A549 (cell line): Measurements from ENCODE around the gene GLIS1. TPM values are rescaled to one million over a fixed set of nuclear protein-coding genes. Genes with fewer than 3 reads are reported as not detected.

ENCODE experiments used
- ATAC-seq, 2 experiments: fragments of 200-7000 bp in 1 of 2; fragments of >200 bp in 1 of 2; cut with Nextera tagmentation in 1 of 2; cut with Tn5 transposase in 1 of 2; 3 replicates each; pipeline versions ENCODE4 v1.8.0 to v1.9.1; 2018 to 2020; ENCODE audit warnings: mild to moderate bottlenecking in 1 of 2, moderate library complexity in 1 of 2
- CTCF ChIA-PET: fragments of 300-600 bp; sonication (Branson Sonifier 250); formaldehyde crosslinking; extraction: SDS; loops from one replicate; lab custom pipeline; 2021; ENCODE audit warnings: antibody characterized with exemption, inconsistent platforms; lab: Yijun Ruan, JAX
- POLR2A ChIA-PET: fragments of 350-600 bp; formaldehyde crosslinking; extraction: SDS; loops from one replicate; lab custom pipeline; 2021; ENCODE audit warnings: antibody characterized with exemption, inconsistent platforms; lab: Yijun Ruan, JAX
- DNase-seq, 2 experiments: peaks; one replicate each; pipeline versions ENCODE4 v3.0.0 to v3.0.0-alpha.2; 2011 to 2016; ENCODE audit warnings: low read depth in 1 of 2, low spot score in 1 of 2
- FAIRE-seq: peaks from 2 replicates; lab custom pipeline; 2011; peaks lifted over from hg19 to GRCh38; lab: Jason Lieb, UNC
- H3K27ac ChIP-seq, 2 experiments: fragments of >200 bp; sonication (Bioruptor Twin); formaldehyde crosslinking; 3 replicates each; pipeline ENCODE4 v1.5.1; 2016 to 2017
- H3K4me1 ChIP-seq: fragments of >200 bp; sonication (Bioruptor Twin); formaldehyde crosslinking; 3 replicates; pipeline ENCODE4 v1.6.1; 2016
- H3K4me2 ChIP-seq: fragments of >200 bp; sonication (Bioruptor Twin); formaldehyde crosslinking; 3 replicates; pipeline ENCODE4 v1.6.1; 2016
- H3K4me3 ChIP-seq: fragments of >200 bp; sonication (Bioruptor Twin); formaldehyde crosslinking; 3 replicates; pipeline ENCODE4 v1.5.1; 2016
- H3K9me3 ChIP-seq: fragments of >200 bp; sonication (Bioruptor Twin); formaldehyde crosslinking; 3 replicates; pipeline ENCODE4 v1.6.1; 2016
- BHLHE40 ChIP-seq: IDR thresholded peaks from 2 replicates; pipeline ENCODE4 v1.6.1; 2012; ENCODE audit warnings: low read depth, low read length, inconsistent platforms
- CBX2 ChIP-seq: fragments of 200-600 bp; sonication (generic); IDR thresholded peaks from 2 replicates; pipeline ENCODE4 v1.6.1; 2016; ENCODE audit warnings: low read depth, mild to moderate bottlenecking, borderline replicate concordance
- CHD2 ChIP-seq: fragments of 150-350 bp; IDR thresholded peaks from 2 replicates; pipeline ENCODE4 v1.6.1; 2014; ENCODE audit warnings: low read length; ENCODE audit not compliant: partially characterized antibody
- EHMT2 ChIP-seq: fragments of 200-600 bp; sonication (generic); IDR thresholded peaks from 2 replicates; pipeline ENCODE4 v1.6.1; 2016; ENCODE audit warnings: antibody characterized with exemption, low read depth, mild to moderate bottlenecking, moderate library complexity
- EP300 ChIP-seq, 2 experiments: fragments of >200 bp; sonication (Bioruptor Twin); formaldehyde crosslinking; IDR thresholded peaks; 2 replicates in 1 of 2; 3 replicates in 1 of 2; pipeline ENCODE4 v1.6.1; 2016 to 2017
- GATA3 ChIP-seq: IDR thresholded peaks from 2 replicates; pipeline ENCODE4 v1.6.1; 2012; ENCODE audit warnings: borderline replicate concordance
- HDAC2 ChIP-seq: fragments of 200-600 bp; sonication (generic); IDR thresholded peaks from 2 replicates; pipeline ENCODE4 v1.6.1; 2016
- HEYL ChIP-seq: fragments of 250-450 bp; sonication (Bioruptor Pico); IDR thresholded peaks from 2 replicates; pipeline ENCODE4 v1.8.0; 2021; ENCODE audit warnings: mild to moderate bottlenecking, moderate library complexity
- HOXA7 ChIP-seq: fragments of 250-450 bp; sonication (Bioruptor Pico); IDR thresholded peaks from 2 replicates; pipeline ENCODE4 v1.5.0; 2020; ENCODE audit warnings: mild to moderate bottlenecking, moderate library complexity
- HOXB13 ChIP-seq: fragments of 250-450 bp; sonication (Bioruptor Pico); IDR thresholded peaks from 2 replicates; pipeline ENCODE4 v1.5.0; 2020; ENCODE audit warnings: low read depth, mild to moderate bottlenecking, moderate library complexity
- HOXB5 ChIP-seq: fragments of 250-450 bp; sonication (Bioruptor Pico); IDR thresholded peaks from 2 replicates; pipeline ENCODE4 v1.5.0; 2020; ENCODE audit warnings: mild to moderate bottlenecking, moderate library complexity
- JUN ChIP-seq, 2 experiments: fragments of >200 bp; sonication (Bioruptor Twin); formaldehyde crosslinking; IDR thresholded peaks; 2 replicates in 1 of 2; 3 replicates in 1 of 2; pipeline ENCODE4 v1.6.1; 2016 to 2017
- KDM1A ChIP-seq: fragments of 200-600 bp; sonication (generic); IDR thresholded peaks from 2 replicates; pipeline ENCODE4 v1.6.1; 2016; ENCODE audit warnings: low read depth, mild to moderate bottlenecking
- KDM5A ChIP-seq: fragments of 200-600 bp; sonication (generic); IDR thresholded peaks from 2 replicates; pipeline ENCODE4 v1.6.1; 2016; ENCODE audit warnings: antibody characterized with exemption, mild to moderate bottlenecking
- MYC ChIP-seq: IDR thresholded peaks from 2 replicates; pipeline ENCODE4 v1.6.1; 2012; ENCODE audit warnings: mild to moderate bottlenecking, inconsistent platforms, low read length, improper control_type of control experiment, borderline replicate concordance
- NFE2L2 ChIP-seq: fragments of 150-350 bp; conservative IDR thresholded peaks from 2 replicates; pipeline ENCODE4 v1.6.1; 2014; ENCODE audit warnings: low read length
- PBX3 ChIP-seq: IDR thresholded peaks from 2 replicates; pipeline ENCODE4 v1.6.1; 2012
- RAD21 ChIP-seq, 2 experiments: fragments of >200 bp in 1 of 2; sonication (Bioruptor Twin) in 1 of 2; formaldehyde crosslinking in 1 of 2; IDR thresholded peaks in 1 of 2; conservative IDR thresholded peaks in 1 of 2; 2 replicates in 1 of 2; 3 replicates in 1 of 2; pipeline ENCODE4 v1.6.1; 2012 to 2018; ENCODE audit warnings: inconsistent platforms in 1 of 2
- RFX5 ChIP-seq: fragments of 450-650 bp; IDR thresholded peaks from 2 replicates; pipeline ENCODE4 v1.7.1; 2014; ENCODE audit warnings: antibody characterized with exemption, mild to moderate bottlenecking, moderate library complexity
- TP53 ChIP-seq: fragments of 250-450 bp; sonication (Bioruptor Pico); IDR thresholded peaks from 2 replicates; pipeline ENCODE4 v1.5.0; 2021; ENCODE audit warnings: mild to moderate bottlenecking, moderate library complexity
- ZFP36 ChIP-seq: fragments of 450-650 bp; IDR thresholded peaks from 2 replicates; pipeline ENCODE4 v1.6.1; 2014; ENCODE audit warnings: borderline replicate concordance; ENCODE audit not compliant: partially characterized antibody
- ZNF302 ChIP-seq: fragments of 250-450 bp; sonication (Bioruptor Pico); IDR thresholded peaks from 2 replicates; pipeline ENCODE4 v1.9.0; 2021; ENCODE audit warnings: inconsistent platforms, mild to moderate bottlenecking, moderate library complexity
- ZSCAN20 ChIP-seq: fragments of 250-450 bp; sonication (Bioruptor Pico); IDR thresholded peaks from 2 replicates; pipeline ENCODE4 v1.8.0; 2022; ENCODE audit warnings: mild to moderate bottlenecking, moderate library complexity
- WGBS: methylation state at CpG from one replicate; pipeline ENCODE4 v1.1.6; 2017; ENCODE audit errors: missing lambda C conversion rate; 5-methylcytosine and 5-hydroxymethylcytosine counted together
- polyA plus RNA-seq, 4 experiments: library from polyadenylated mRNA; depleted of rRNA in 3 of 4; stranded (reverse); fragments of >200 nt; fragmentation: RNase III in 1 of 4; extraction: RNeasy Plus Mini Kit Qiagen cat#74134 plus additional on column Dnase treatment in 1 of 4; gene quantifications; 2 replicates in 3 of 4; 3 replicates in 1 of 4; pipeline ENCODE4 v1.2.3, GENCODE V29; 2011 to 2017
- TF ChIP-seq, protein P1 (sequence below): fragments of 250-450 bp; sonication (Bioruptor Pico); IDR thresholded peaks from 2 replicates; pipeline ENCODE4 v1.5.0; 2021; ENCODE audit warnings: mild to moderate bottlenecking, moderate library complexity, borderline replicate concordance
- TF ChIP-seq, protein P2 (sequence below): fragments of 200-600 bp; sonication (generic); IDR thresholded peaks from 2 replicates; pipeline ENCODE4 v1.6.1; 2016; ENCODE audit warnings: antibody characterized with exemption, mild to moderate bottlenecking, moderate library complexity
- TF ChIP-seq, protein P3 (sequence below): IDR thresholded peaks from 2 replicates; pipeline ENCODE4 v1.6.1; 2012
- TF ChIP-seq, protein P4 (sequence below): fragments of >200 bp; sonication (Bioruptor Twin); formaldehyde crosslinking; IDR thresholded peaks from 3 replicates; pipeline ENCODE4 v1.6.1; 2016

The GLIS1 gene
- polyA plus RNA-seq, 2 of the 4 experiments (the other 2 are of a cell fraction) = 0.04 TPM; not detected in 1

GRCh38 chr1:53520481-53520880 is 218.5 kb downstream of the GLIS1 start:
- Histone ChIP-seq H3K4me1 (no peaks in the 10 kb centered on the region), H3K27ac (no peak overlapping the region), H3K4me3 (no peak overlapping the region), H3K9me3 (no peaks in the 10 kb centered on the region), H3K4me2 (no peak overlapping the region)
- ATAC-seq (no peak), DNase-seq (no peak), FAIRE-seq (no peak)
- TF ChIP-seq JUN (IDR thresholded peaks at IDR 0.05) (no peak), HOXA7 (CRISPR knock-in tag) (no peak), EHMT2 (no peak), PBX3 (no peak), EP300 (IDR thresholded peaks at IDR 0.05) (no peak), GATA3 (no peak), CHD2 (no peak), BHLHE40 (no peak)
- TF ChIP-seq, protein P1, sequence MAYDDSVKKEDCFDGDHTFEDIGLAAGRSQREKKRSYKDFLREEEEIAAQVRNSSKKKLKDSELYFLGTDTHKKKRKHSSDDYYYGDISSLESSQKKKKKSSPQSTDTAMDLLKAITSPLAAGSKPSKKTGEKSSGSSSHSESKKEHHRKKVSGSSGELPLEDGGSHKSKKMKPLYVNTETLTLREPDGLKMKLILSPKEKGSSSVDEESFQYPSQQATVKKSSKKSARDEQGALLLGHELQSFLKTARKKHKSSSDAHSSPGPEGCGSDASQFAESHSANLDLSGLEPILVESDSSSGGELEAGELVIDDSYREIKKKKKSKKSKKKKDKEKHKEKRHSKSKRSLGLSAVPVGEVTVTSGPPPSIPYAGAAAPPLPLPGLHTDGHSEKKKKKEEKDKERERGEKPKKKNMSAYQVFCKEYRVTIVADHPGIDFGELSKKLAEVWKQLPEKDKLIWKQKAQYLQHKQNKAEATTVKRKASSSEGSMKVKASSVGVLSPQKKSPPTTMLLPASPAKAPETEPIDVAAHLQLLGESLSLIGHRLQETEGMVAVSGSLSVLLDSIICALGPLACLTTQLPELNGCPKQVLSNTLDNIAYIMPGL (CRISPR knock-in tag) = no peak
- 68% methylated on average over 9 of the region's 13 CpGs for WGBS
- ChIA-PET POLR2A (no interaction called here), CTCF (interaction anchor here (1.2 to 1.5 kb wide), 2 partner anchors 10 to 92 kb away, joined by 3 to 4 read pairs; no protein-coding TSS in a partner anchor)

- no peak for ATAC-seq
Observed at GRCh38 chr1:53519421-53519820, 219.5 kb downstream of the GLIS1 start.

DNA sequence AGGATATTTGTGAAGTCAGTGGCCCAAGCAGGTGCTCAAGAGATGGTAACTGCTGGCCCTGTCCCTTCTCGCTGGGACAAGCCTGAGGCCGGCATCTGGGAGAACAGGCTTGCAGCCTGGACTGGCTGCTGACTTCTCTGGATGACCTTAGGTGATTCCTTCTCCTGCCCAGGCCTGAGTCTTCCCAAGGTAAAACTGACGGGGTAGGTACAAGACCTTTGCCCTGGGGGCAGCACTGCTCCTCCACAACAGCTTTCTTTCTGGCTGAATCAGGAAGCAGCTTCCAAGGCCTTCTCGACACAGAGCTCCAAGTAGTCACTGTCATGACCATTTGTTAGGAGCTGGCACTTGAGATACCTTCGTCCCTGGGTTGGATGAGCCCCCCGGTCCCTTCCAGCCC is 220.2 kb downstream of the GLIS1 start:
- CTCF ChIA-PET = interaction anchor here (1.2 kb wide), 1 partner anchor 9 kb away, joined by 4 read pairs; no protein-coding TSS in a partner anchor
- Histone ChIP-seq H3K4me2 (no peak overlapping the region), H3K4me3 (no peak overlapping the region), H3K27ac (no peak overlapping the region), H3K9me3 (no peaks in the 10 kb centered on the region), H3K4me1 (no peaks in the 10 kb centered on the region)
- no peak for DNase-seq
- ATAC-seq = no peak
- FAIRE-seq = no peak
- POLR2A ChIA-PET = no interaction called here
- 88% methylated on average over 5 of the region's 6 CpGs for WGBS
- TF ChIP-seq, protein P2, sequence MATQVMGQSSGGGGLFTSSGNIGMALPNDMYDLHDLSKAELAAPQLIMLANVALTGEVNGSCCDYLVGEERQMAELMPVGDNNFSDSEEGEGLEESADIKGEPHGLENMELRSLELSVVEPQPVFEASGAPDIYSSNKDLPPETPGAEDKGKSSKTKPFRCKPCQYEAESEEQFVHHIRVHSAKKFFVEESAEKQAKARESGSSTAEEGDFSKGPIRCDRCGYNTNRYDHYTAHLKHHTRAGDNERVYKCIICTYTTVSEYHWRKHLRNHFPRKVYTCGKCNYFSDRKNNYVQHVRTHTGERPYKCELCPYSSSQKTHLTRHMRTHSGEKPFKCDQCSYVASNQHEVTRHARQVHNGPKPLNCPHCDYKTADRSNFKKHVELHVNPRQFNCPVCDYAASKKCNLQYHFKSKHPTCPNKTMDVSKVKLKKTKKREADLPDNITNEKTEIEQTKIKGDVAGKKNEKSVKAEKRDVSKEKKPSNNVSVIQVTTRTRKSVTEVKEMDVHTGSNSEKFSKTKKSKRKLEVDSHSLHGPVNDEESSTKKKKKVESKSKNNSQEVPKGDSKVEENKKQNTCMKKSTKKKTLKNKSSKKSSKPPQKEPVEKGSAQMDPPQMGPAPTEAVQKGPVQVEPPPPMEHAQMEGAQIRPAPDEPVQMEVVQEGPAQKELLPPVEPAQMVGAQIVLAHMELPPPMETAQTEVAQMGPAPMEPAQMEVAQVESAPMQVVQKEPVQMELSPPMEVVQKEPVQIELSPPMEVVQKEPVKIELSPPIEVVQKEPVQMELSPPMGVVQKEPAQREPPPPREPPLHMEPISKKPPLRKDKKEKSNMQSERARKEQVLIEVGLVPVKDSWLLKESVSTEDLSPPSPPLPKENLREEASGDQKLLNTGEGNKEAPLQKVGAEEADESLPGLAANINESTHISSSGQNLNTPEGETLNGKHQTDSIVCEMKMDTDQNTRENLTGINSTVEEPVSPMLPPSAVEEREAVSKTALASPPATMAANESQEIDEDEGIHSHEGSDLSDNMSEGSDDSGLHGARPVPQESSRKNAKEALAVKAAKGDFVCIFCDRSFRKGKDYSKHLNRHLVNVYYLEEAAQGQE = no peak
- TF ChIP-seq HOXB5 (no peak), HEYL (CRISPR knock-in tag) (no peak), ZSCAN20 (CRISPR knock-in tag) (no peak), HOXB13 (CRISPR knock-in tag) (no peak), RFX5 (no peak), NFE2L2 (no peak), ZNF302 (CRISPR knock-in tag) (no peak), RAD21 (conservative IDR thresholded peaks at IDR 0.05 in 1 of 2, IDR thresholded peaks at IDR 0.05 in 1 of 2) (no peak)
- TF ChIP-seq, protein P3, sequence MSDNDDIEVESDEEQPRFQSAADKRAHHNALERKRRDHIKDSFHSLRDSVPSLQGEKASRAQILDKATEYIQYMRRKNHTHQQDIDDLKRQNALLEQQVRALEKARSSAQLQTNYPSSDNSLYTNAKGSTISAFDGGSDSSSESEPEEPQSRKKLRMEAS = no peak
- TF ChIP-seq, protein P1 (CRISPR knock-in tag) = no peak

More at GRCh38 chr1:53519421-53519820, 219.5 kb downstream of the GLIS1 start:
- Histone ChIP-seq H3K27ac (no peak overlapping the region), H3K9me3 (no peaks in the 10 kb centered on the region)
- WGBS = 72% methylated on average over 6 of the region's 8 CpGs
- POLR2A ChIA-PET = no interaction called here
- no peak for TF ChIP-seq EHMT2
- TF ChIP-seq CBX2 = no peak
- no peak for TF ChIP-seq EP300 (IDR thresholded peaks at IDR 0.05)
- no peak for TF ChIP-seq KDM1A
- TF ChIP-seq, protein P4, sequence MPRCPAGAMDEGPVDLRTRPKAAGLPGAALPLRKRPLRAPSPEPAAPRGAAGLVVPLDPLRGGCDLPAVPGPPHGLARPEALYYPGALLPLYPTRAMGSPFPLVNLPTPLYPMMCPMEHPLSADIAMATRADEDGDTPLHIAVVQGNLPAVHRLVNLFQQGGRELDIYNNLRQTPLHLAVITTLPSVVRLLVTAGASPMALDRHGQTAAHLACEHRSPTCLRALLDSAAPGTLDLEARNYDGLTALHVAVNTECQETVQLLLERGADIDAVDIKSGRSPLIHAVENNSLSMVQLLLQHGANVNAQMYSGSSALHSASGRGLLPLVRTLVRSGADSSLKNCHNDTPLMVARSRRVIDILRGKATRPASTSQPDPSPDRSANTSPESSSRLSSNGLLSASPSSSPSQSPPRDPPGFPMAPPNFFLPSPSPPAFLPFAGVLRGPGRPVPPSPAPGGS = no peak
- TF ChIP-seq RAD21 (conservative IDR thresholded peaks at IDR 0.05 in 1 of 2, IDR thresholded peaks at IDR 0.05 in 1 of 2) = no peak
- TF ChIP-seq TP53 (CRISPR knock-in tag) = no peak
- no peak for TF ChIP-seq CHD2
- TF ChIP-seq KDM5A = no peak
- no peak for TF ChIP-seq ZSCAN20 (CRISPR knock-in tag)
- no peak for TF ChIP-seq ZFP36
- no peak for TF ChIP-seq HOXB5
- TF ChIP-seq HDAC2 = no peak
- TF ChIP-seq MYC = no peak
- TF ChIP-seq, all 56 proteins: peak for 0
- H3K4me1 ChIP-seq = no peaks in the 10 kb centered on the region
- FAIRE-seq = no peak
- no peak overlapping the region for H3K4me2 ChIP-seq
- no peak for DNase-seq
- H3K4me3 ChIP-seq = no peak overlapping the region
- CTCF ChIA-PET = no interaction called here
